Epithelial cell of alveolus of lung (primary cell): ENCODE results near the gene NOMO2. TPM values are rescaled to one million over a fixed set of nuclear protein-coding genes. Genes with fewer than 3 reads are reported as not detected.

Source experiments
- total RNA-seq: library from RNA; depleted of rRNA; stranded (reverse); fragments of >200 nt; gene quantifications from 2 replicates; pipeline ENCODE4 v1.2.1, GENCODE V29; 2015

Gene NOMO2, protein sequence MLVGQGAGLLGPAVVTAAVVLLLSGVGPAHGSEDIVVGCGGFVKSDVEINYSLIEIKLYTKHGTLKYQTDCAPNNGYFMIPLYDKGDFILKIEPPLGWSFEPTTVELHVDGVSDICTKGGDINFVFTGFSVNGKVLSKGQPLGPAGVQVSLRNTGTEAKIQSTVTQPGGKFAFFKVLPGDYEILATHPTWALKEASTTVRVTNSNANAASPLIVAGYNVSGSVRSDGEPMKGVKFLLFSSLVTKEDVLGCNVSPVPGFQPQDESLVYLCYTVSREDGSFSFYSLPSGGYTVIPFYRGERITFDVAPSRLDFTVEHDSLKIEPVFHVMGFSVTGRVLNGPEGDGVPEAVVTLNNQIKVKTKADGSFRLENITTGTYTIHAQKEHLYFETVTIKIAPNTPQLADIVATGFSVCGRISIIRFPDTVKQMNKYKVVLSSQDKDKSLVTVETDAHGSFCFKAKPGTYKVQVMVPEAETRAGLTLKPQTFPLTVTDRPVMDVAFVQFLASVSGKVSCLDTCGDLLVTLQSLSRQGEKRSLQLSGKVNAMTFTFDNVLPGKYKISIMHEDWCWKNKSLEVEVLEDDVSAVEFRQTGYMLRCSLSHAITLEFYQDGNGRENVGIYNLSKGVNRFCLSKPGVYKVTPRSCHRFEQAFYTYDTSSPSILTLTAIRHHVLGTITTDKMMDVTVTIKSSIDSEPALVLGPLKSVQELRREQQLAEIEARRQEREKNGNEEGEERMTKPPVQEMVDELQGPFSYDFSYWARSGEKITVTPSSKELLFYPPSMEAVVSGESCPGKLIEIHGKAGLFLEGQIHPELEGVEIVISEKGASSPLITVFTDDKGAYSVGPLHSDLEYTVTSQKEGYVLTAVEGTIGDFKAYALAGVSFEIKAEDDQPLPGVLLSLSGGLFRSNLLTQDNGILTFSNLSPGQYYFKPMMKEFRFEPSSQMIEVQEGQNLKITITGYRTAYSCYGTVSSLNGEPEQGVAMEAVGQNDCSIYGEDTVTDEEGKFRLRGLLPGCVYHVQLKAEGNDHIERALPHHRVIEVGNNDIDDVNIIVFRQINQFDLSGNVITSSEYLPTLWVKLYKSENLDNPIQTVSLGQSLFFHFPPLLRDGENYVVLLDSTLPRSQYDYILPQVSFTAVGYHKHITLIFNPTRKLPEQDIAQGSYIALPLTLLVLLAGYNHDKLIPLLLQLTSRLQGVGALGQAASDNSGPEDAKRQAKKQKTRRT
- 41.0 and 161 TPM in 2 replicates for total RNA-seq

DNA sequence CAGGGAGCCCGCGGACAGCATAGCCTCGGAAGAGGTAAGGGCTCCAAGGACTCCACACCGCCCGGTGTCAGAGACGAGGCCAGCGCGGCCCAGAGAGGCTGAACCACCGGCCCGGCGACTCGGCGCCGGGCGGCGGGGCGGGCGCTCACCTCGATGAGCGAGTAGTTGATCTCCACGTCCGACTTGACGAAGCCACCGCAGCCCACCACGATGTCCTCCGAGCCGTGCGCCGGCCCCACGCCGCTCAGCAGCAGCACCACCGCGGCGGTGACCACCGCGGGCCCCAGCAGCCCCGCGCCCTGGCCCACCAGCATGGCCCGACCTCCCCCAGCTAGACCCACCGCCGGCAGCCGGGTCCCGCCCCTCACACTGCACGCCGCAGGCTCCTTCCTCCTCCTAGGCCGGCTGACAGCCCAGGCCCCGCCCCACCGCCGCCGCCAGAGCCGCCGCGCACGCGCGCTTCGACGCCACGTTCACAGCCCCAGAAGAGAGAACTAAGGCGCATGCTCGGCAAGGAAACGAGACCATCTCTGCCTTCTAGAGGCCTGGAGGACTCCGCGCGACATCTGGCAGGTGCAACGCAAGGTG lies at the start of gene NOMO2:
Gene NOMO2, minus strand, starts transcription at position 371 of the 588 bp plus-strand sequence. Its CDS starts 57 bp downstream, at position 314.

Other genes with a start within 250 kb of the NOMO2 start
- gene NPIPA8, start 225.4 kb downstream of the NOMO2 start, total RNA-seq, result 3.7 and 9.1 TPM in 2 replicates
- gene RPS15A, start 228.2 kb upstream of the NOMO2 start, total RNA-seq, result 3,319 and 3,960 TPM in 2 replicates
- 168 and 182 TPM in 2 replicates for gene ARL6IP1, start 239.5 kb upstream of the NOMO2 start, total RNA-seq